ENCODE measurements around the gene SHQ1.
A peak's percentile ranks its signal among the peaks of the same experiment; 100 is the strongest.

The SHQ1 gene

GRCh38 chr3:72848703-72849081, 447 bp upstream of the SHQ1 start:
- peak in 1 of 3 experiments; percentile 4 for DNase-seq (ENCODE audit: low read depth in 2 of 3, low spot score in 2 of 3)

DNA sequence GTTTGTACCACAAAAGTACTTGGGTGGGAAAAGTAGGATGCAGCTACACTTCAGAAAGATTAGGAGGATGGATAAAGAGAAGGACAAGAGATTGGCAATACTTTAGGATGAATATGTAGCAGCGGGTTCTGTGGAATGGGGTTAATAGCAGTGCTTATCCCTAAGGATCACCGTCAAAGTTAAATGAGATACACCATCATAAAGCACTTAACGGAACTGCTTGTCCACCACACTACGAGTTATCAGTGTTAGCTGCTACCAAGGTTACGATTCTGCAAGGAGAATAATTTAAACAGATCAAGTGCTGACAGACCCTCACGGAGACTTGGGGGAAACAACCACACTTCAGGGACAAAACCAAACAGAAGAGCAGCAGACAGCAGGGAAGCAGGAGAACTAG, 963 bp downstream of the SHQ1 start:
- DNase-seq (ENCODE audit: low read depth in 2 of 3, low spot score in 2 of 3) = no peak

GRCh38 chr3:72846166-72846565, 2.1 kb downstream of the SHQ1 start:
- DNase-seq (ENCODE audit: low read depth in 2 of 3, low spot score in 2 of 3) = no peak

- no peak for DNase-seq (ENCODE audit: low read depth in 2 of 3, low spot score in 2 of 3)
These were observed 3.7 kb downstream of the SHQ1 start for GRCh38 chr3:72844436-72844993.

DNA sequence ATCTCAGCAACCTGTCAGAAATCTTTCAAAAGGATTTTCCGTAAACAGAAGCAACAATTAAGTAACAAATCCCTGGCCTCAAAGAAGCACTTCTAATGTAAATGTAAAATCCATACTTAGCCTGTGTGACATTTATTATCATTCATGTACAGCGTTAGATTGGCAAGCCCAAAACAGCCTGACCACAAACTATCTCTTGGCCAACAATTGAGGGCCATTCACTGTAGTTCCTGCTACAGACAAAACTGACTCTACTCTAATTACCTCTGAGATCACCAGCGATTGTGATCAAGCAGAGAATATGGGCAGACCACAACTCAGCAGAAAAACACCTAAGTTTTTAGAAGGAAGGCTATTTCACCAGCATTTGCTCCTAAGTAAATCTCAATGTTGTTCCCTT, 9.2 kb downstream of the SHQ1 start:
- DNase-seq (ENCODE audit: low read depth in 2 of 3, low spot score in 2 of 3) = no peak

- DNase-seq (ENCODE audit: low read depth in 2 of 3, low spot score in 2 of 3) = no peak
These were observed 11.3 kb downstream of the SHQ1 start for GRCh38 chr3:72836923-72837322.

DNA sequence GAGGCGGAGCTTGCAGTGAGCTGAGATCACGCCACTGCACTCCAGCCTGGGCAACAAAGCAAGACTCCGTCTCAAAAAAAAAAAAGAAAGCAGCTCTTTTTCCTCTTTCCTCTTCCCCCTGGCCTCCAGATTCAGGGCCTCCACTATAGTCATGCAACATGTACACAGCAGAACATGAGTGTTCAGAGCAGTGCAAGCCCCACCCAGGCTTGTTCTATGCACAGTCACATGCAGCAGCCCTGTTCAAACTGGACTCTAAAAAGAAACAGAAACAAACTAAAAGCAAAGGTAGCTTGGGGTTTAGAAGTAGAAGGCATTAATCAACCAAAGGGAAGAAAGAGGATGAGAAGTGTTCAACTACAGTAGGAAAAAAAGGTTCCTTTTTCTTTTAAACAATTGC, 11.8 kb downstream of the SHQ1 start:
- no peak for DNase-seq (ENCODE audit: low read depth in 2 of 3, low spot score in 2 of 3)

DNA sequence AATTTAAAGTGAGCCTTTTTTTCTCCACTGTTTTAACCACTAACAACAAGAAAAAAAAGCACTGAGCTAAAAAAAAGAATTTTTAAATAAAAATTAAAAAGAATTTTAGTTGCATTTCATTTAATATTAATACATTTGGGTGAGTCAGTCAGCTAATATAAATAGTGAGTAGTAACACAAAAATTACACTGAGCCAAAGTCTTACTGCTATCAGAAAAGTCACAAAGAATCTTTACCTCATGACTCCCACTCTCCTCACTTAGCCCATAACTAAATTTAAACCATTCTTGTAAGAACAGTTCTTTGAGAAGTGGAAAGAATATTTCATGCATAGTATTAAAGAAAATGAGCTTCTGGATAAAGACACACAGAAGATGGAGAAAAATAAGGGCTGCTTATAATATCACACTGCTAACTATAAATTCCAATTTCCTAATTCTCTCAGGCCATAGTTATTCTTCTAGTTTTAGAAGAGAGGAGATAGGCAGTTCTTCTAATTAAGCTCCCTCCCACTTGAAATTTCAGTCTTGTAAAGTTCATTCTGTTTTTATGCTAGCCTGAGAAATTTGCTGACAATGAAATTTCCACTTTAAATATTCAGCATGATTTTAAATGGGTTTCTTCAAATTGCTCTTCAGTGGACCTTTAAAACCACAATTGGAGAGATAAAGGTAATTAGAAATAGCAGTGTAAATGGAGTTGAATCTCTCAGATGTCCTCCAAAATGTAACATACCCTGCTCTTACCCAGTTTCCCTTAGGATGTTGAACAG, 17.6 kb downstream of the SHQ1 start:
- DNase-seq (ENCODE audit: low read depth in 2 of 3, low spot score in 2 of 3) = no peak

DNA sequence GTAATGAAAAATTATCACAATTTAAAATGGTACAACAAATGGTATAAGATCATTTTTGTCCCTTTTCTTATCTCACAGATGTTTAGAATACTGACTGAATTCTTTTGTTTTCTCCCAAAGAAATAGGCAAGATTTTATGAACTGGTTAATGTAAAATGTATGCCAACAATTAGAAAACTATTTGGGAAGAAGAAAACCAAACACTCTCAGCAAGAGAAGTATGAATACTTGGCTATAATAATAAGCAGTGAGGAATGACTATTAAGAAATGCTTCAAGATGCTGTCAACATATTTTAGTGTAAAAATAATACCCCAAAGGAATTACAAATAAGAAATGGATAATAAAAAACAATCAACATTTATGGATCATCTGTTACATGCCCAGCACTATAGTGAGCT, 18.5 kb downstream of the SHQ1 start:
- no peak for DNase-seq (ENCODE audit: low read depth in 2 of 3, low spot score in 2 of 3)

DNA sequence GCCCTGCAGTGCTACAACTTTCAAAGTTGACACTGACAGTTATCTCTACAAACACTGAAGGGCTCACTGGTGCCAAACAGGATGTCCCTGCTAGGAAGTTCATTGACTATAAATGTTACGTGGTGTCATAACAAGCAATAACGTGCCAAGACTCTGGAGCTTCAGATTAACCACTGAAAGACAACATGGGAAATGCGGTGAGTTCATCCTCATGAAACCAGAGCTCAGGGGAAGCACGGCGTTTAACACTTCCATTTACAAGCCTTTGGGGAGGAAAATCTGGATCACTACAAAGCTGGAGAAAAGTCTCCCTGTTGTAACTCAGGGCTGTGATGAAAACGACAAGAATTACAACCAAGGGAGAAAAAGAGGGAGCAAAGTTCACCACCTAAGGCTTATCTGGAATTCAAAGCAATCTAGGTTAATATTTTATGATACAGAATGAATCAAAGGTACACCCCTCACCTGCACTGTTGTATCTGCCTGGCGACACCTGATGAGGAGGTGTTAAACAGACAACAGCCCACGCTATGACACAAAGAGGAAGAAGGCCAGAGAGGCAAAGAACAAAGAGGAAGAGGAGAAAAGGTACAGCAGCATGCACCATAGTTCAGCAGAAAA, 27.0 kb downstream of the SHQ1 start:
- no peak for DNase-seq (ENCODE audit: low read depth in 2 of 3, low spot score in 2 of 3)

DNA sequence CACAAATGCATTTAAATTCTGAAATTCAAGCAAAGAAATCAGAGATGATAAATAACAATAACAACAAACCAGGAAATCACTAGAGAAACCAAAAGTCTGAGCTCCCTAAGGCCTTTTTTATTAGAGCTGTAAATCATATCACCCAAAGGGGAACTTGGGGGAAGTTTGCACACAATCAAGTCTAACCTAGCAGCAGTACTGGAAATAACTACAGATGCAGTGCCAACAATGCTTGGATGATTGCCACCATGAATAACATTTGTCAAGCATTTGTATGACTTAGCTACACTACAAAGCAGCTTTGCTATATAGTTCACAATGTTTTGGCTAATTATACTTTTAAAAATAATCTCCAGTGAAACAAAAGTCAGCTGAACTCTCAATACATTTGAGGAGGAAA, 27.8 kb downstream of the SHQ1 start:
- DNase-seq (ENCODE audit: low read depth in 2 of 3, low spot score in 2 of 3) = no peak

DNA sequence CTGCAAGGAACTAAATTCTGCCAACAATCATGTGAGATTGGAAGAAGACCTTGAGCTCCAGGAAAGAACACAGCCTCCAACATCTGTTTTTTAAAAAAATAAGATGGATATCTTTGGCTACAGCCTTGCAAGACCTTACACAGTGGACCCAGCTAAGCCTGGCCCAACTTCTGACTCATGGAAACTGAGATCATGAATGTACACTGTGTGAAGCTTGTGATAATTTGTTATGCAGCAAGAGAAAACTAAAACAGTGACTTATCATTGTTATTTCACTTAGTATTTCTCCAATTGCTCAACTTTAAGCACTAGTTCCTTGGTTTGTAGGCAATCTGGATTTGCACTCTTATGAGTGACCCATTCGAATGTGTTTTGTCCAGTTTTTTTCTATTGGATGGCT, 29.3 kb downstream of the SHQ1 start:
- no peak for DNase-seq (ENCODE audit: low read depth in 2 of 3, low spot score in 2 of 3)

DNA sequence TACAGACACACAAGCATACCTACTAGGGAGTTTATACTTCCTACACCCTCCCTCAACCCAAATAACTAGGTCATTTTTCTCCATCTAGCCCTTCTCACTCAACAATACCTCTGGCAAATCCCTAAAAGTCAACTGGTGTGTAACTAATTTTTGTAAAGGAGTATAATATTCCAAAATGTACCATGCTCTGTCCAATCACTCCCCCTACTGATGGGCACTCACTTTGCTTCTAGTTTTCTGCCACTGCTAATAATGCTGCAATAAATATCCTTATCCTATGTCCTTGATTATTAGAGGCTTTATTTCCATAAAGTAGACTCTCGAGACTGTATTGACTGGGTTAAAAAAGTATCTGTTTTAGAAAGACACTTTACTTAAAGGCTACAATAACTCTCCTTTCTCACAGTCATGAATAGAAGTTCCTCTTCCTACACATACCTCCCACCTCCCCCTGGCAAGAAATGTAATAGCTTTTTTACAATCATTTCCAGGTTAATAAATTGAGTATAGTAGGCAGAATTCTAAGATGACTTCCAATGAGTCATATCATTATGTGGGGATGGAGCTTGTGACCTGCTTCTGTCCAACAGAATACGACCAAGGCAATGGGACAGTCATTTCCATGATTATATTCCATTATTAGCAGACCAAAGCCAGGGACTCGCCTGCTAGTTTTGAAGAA, 30.0 kb downstream of the SHQ1 start:
- no peak for DNase-seq (ENCODE audit: low read depth in 2 of 3, low spot score in 2 of 3)

DNA sequence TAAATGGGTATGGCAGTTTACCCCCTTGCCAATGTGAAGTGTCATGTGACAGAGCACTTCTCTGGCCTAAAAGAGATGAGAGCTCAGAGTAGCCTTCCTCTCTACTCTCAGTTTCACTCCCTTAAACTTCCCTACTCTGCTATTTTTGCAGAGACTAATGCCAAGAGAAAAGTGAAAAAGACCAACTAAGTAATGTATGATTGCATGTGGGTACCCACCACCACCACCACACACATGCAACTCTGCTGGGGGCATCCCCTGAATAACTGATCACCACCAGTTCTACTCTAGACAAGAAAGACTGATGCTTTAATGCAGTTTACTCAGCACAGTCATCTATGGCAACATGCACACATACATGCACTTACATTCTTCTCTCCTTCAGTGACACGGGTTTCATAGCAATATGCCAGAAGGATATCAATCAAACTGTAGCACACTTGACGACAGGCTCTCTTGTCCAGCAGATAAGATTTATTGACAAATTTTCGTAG, 31.3 kb downstream of the SHQ1 start:
- no peak for DNase-seq (ENCODE audit: low read depth in 2 of 3, low spot score in 2 of 3)

DNA sequence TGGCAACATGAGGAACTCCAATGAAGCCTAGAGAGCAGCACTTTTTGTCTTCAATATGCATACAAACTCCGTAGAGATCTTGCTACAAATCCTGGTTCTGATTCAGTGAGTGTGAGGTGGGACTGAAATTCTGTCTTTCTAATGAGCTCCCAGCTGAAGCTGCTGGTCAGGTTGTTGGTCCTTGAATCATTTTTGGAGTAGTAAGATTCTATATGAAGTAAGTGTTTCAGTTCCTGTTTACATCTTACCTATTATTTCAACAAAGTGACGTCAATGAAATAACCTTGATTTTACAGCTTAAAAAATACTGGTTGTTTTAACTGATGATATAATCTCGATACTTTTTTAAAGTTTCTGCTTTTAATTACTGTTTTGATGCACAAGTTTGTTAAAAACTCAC, 33.9 kb downstream of the SHQ1 start:
- DNase-seq (ENCODE audit: low read depth in 2 of 3, low spot score in 2 of 3) = no peak

DNA sequence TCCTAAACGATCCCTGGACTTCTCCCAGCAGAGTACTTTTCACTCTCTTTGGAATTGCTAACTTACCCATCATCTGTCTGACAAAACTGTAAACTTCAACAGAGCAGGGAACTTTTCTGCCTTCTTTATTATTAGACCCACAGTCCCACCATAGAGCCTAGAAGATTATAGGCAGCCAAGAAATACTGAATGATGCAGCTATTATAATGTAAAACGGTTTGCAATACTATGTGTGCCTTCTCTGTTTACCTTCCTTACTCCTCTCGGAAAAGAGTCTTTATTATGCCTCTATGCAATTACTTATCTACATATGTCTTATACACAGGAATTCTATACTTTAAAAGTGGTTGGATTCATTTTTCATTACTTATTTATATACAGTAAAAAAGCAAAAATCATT, 36.0 kb downstream of the SHQ1 start:
- no peak for DNase-seq (ENCODE audit: low read depth in 2 of 3, low spot score in 2 of 3)

GRCh38 chr3:72811571-72811970, 36.7 kb downstream of the SHQ1 start:
- DNase-seq (ENCODE audit: low read depth in 2 of 3, low spot score in 2 of 3) = no peak

DNA sequence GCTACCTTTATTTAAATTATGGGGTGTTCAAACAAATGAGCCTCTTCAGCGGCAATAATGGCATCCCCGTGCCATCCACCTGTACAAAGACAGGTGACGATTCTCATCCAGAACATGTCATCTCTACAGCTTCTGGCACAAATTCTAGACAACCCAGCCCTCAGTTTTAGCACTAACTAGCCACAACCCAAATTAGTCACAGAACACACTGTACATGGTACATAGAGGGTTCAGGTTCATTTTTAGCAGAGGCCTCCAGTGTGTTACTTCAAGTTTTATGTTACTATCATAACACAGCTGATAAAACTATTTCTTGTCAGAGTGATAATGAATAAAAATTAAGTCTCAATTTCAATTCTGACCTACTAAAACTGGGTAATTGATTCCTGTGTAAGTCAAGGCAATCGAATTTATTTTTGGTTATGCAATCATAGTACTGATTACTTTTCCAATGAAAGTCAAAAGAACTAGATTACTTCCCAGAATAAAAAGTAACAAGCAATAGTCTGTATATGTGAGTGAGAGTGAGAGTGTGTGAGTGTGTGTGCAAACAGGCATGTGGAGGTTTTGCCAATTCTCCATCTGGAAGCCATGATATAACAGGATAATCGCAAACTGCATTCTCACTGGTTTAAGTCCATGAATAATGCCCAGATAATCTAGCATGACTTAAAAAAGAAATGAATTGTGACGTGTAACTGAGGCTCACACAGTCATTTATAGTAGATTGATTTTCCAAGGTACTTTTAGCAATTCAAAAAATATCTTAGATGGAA, 37.4 kb downstream of the SHQ1 start:
- DNase-seq (ENCODE audit: low read depth in 2 of 3, low spot score in 2 of 3) = no peak

- no peak for DNase-seq (ENCODE audit: low read depth in 2 of 3, low spot score in 2 of 3)
These were observed 38.2 kb downstream of the SHQ1 start for GRCh38 chr3:72810063-72810462.

GRCh38 chr3:72804361-72804760, 43.9 kb downstream of the SHQ1 start:
- DNase-seq (ENCODE audit: low read depth in 2 of 3, low spot score in 2 of 3) = no peak

DNA sequence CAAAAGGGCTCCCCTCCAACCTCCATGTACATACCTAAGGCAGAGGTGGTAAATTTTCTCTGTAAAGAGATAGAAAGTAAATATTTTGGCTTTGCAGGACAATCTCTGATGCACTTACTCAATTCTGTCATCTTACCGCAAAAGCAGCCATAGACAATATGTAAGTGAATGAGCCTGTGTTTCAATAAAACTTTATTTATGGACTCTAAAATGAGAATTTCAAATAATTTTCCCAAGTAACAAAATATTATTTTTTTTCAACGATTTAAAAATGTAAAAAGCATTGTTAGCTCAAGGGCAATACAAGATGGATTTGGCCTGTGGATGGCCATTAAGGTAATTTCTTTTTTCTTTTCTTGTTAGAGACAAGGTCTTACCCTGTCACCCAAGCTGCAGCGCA, 44.7 kb downstream of the SHQ1 start:
- no peak for DNase-seq (ENCODE audit: low read depth in 2 of 3, low spot score in 2 of 3)
